Liver (tissue), 9 donors: Measurements from ENCODE around the gene PNMA8C. TPM values are rescaled to one million over a fixed set of nuclear protein-coding genes. Genes with fewer than 3 reads are reported as not detected.

ENCODE experiments used
- DNase-seq: peaks from one replicate; pipeline ENCODE4 v3.0.0-alpha.2; 2017; ENCODE audit warnings: low spot score
- H3K27ac ChIP-seq, 2 donors: one replicate each; pipeline ENCODE4 v1.7.0; 2013; ENCODE audit warnings: inconsistent platforms in 2 of 2, low read length in 2 of 2, control low read depth in 1 of 2, low read depth in 1 of 2, mild to moderate bottlenecking in 1 of 2
- H3K27me3 ChIP-seq, 4 donors: one replicate each; pipeline versions ENCODE4 v1.6.1 to v1.7.0; 2013; ENCODE audit warnings: low read length in 3 of 4, inconsistent platforms in 1 of 4, mild to moderate bottlenecking in 1 of 4, moderate library complexity in 1 of 4; ENCODE audit not compliant: control insufficient read depth in 4 of 4, insufficient read depth in 4 of 4
- H3K36me3 ChIP-seq, 4 donors: one replicate each; pipeline versions ENCODE4 v1.6.1 to v1.7.0; 2013; ENCODE audit warnings: low read length in 3 of 4, mild to moderate bottlenecking in 3 of 4, low read depth in 1 of 4, moderate library complexity in 1 of 4; ENCODE audit not compliant: control insufficient read depth in 4 of 4, insufficient read depth in 3 of 4
- H3K4me1 ChIP-seq, 4 donors: one replicate each; pipeline versions ENCODE4 v1.6.1 to v1.7.0; 2013; ENCODE audit warnings: low read length in 3 of 4, mild to moderate bottlenecking in 3 of 4, moderate library complexity in 1 of 4; ENCODE audit not compliant: control insufficient read depth in 4 of 4, insufficient read depth in 4 of 4
- H3K4me3 ChIP-seq, 3 donors: one replicate each; pipeline versions ENCODE4 v1.6.1 to v1.7.0; 2013; ENCODE audit warnings: low read length in 3 of 3, control low read depth in 1 of 3, low read depth in 1 of 3, mild to moderate bottlenecking in 1 of 3
- H3K9ac ChIP-seq, 2 donors: one replicate each; pipeline ENCODE4 v1.7.0; 2013; ENCODE audit warnings: low read length in 2 of 2, mild to moderate bottlenecking in 2 of 2, moderate library complexity in 2 of 2, control low read depth in 1 of 2, low read depth in 1 of 2
- H3K9me3 ChIP-seq, 4 donors: one replicate each; pipeline versions ENCODE4 v1.6.1 to v1.7.0; 2013; ENCODE audit warnings: low read length in 3 of 4; ENCODE audit not compliant: control insufficient read depth in 4 of 4
- CTCF ChIP-seq: fragments of 150-350 bp; IDR thresholded peaks from 2 replicates; pipeline ENCODE4 v1.5.1; 2017; ENCODE audit warnings: improper control_type of control experiment, low read depth, low read length; ENCODE audit not compliant: missing input control
- EGR1 ChIP-seq, 2 donors: IDR thresholded peaks; 2 replicates each; pipeline ENCODE4 v1.6.1; 2016 to 2018; ENCODE audit warnings: antibody characterized with exemption in 2 of 2, low read depth in 2 of 2
- FOXA2 ChIP-seq: IDR thresholded peaks from 2 replicates; pipeline ENCODE4 v1.6.1; 2016; ENCODE audit warnings: antibody characterized with exemption
- HNF4A ChIP-seq, 2 donors: conservative IDR thresholded peaks; 2 replicates each; pipeline ENCODE4 v1.6.1; 2016; ENCODE audit warnings: antibody characterized with exemption in 2 of 2, mild to moderate bottlenecking in 2 of 2
- HNF4G ChIP-seq: IDR thresholded peaks from 2 replicates; pipeline ENCODE4 v1.6.1; 2016; ENCODE audit warnings: antibody characterized with exemption
- JUND ChIP-seq, 2 donors: IDR thresholded peaks; 2 replicates each; pipeline ENCODE4 v1.6.1; 2016; ENCODE audit warnings: antibody characterized with exemption in 2 of 2
- NR2F2 ChIP-seq: IDR thresholded peaks from 2 replicates; pipeline ENCODE4 v1.6.1; 2016; ENCODE audit warnings: antibody characterized with exemption
- RXRA ChIP-seq, 2 donors: IDR thresholded peaks; 2 replicates each; pipeline ENCODE4 v1.6.1; 2017 to 2018; ENCODE audit warnings: antibody characterized with exemption in 2 of 2, mild to moderate bottlenecking in 1 of 2
- SP1 ChIP-seq: IDR thresholded peaks from 2 replicates; pipeline ENCODE4 v1.6.1; 2018; ENCODE audit warnings: antibody characterized with exemption, mild to moderate bottlenecking
- TAF1 ChIP-seq: conservative IDR thresholded peaks from 2 replicates; pipeline ENCODE4 v1.6.1; 2016; ENCODE audit warnings: antibody characterized with exemption, mild to moderate bottlenecking
- YY1 ChIP-seq: IDR thresholded peaks from 2 replicates; pipeline ENCODE4 v1.6.1; 2016; ENCODE audit warnings: antibody characterized with exemption, mild to moderate bottlenecking
- ZBTB33 ChIP-seq: IDR thresholded peaks from 2 replicates; pipeline ENCODE4 v1.6.1; 2016; ENCODE audit warnings: antibody characterized with exemption
- WGBS: extraction: QIAGEN DNeasy Blood & Tissue Kit; methylation state at CpG from one replicate; pipeline ENCODE4 v1.1.7; 2013; 5-methylcytosine and 5-hydroxymethylcytosine counted together
- polyA plus RNA-seq, 2 donors: library from polyadenylated mRNA; stranded (reverse) in 1 of 2; unstranded in 1 of 2; fragments of 200-250 nt in 1 of 2; fragments of >200 nt in 1 of 2; fragmentation: Nextera tagmentation in 1 of 2; extraction: Ambion mirVana in 1 of 2; gene quantifications; one replicate each; pipeline versions ENCODE4 v1.2.1 to v1.2.3, GENCODE V29; 2013 to 2015
- total RNA-seq, 2 donors: library from RNA; depleted of rRNA; stranded (reverse); fragments of >200 nt; gene quantifications; one replicate each; pipeline ENCODE4 v1.2.3, GENCODE V29; 2014
- TF ChIP-seq, protein P1 (sequence below): IDR thresholded peaks from 2 replicates; pipeline ENCODE4 v1.6.1; 2016; ENCODE audit warnings: antibody characterized with exemption
- TF ChIP-seq, protein P2 (sequence below): IDR thresholded peaks from 2 replicates; pipeline ENCODE4 v1.6.1; 2016; ENCODE audit warnings: antibody characterized with exemption
- donor health status: healthy.
- donor health status: healthy.
- donor health status: healthy.
- donor health status: healthy.
- donor health status: healthy.

The PNMA8C gene
- total and polyA plus RNA-seq, 4 donors = under 0.01 TPM; not detected in 3

- H3K36me3 ChIP-seq = peaks cover 0 to 43% (median 19%) of the 10 kb centered on the region in 4 donors
Measured at GRCh38 chr19:46390121-46390858, 38.4 kb downstream of the PNMA8C start.

GRCh38 chr19:46388311-46389095 lies 40.2 kb downstream of the PNMA8C start:
- 94% methylated on average over 25 of the region's 25 CpGs for WGBS

More at GRCh38 chr19:46390121-46390858, 38.4 kb downstream of the PNMA8C start:
- H3K4me1 ChIP-seq = peaks cover 0 to 5% (median 3%) of the 10 kb centered on the region in 4 donors
- no peaks in the 10 kb centered on the region for H3K27me3 ChIP-seq
- H3K27ac ChIP-seq = no peak overlapping the region
- DNase-seq = no peak
- H3K9me3 ChIP-seq = no peaks in the 10 kb centered on the region
- no peak for TF ChIP-seq SP1
- TF ChIP-seq TAF1 = no peak
- TF ChIP-seq HNF4G = no peak
- TF ChIP-seq EGR1 (IDR thresholded peaks at IDR 0.05; ENCODE audit: low read depth in 2 of 2) = no peak
- TF ChIP-seq NR2F2 = no peak
- no peak for TF ChIP-seq YY1
- TF ChIP-seq JUND (IDR thresholded peaks at IDR 0.05) = no peak
- TF ChIP-seq, protein P1, sequence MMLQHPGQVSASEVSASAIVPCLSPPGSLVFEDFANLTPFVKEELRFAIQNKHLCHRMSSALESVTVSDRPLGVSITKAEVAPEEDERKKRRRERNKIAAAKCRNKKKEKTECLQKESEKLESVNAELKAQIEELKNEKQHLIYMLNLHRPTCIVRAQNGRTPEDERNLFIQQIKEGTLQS = no peak
- TF ChIP-seq FOXA2 = no peak
- no peak for TF ChIP-seq RXRA (IDR thresholded peaks at IDR 0.05)
- no peak for TF ChIP-seq CTCF
- TF ChIP-seq, protein P2, sequence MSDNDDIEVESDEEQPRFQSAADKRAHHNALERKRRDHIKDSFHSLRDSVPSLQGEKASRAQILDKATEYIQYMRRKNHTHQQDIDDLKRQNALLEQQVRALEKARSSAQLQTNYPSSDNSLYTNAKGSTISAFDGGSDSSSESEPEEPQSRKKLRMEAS = no peak
- no peak for TF ChIP-seq ZBTB33
- H3K4me3 ChIP-seq = no peak overlapping the region
- WGBS = 96% methylated on average over 16 of the region's 16 CpGs
- H3K9ac ChIP-seq = no peak overlapping the region

More at GRCh38 chr19:46388311-46389095, 40.2 kb downstream of the PNMA8C start:
- DNase-seq = no peak
- Histone ChIP-seq H3K9me3 (no peaks in the 10 kb centered on the region), H3K9ac (no peak overlapping the region), H3K4me1 (peaks cover 0 to 5% (median 3%) of the 10 kb centered on the region in 4 donors), H3K27me3 (no peaks in the 10 kb centered on the region), H3K27ac (no peak overlapping the region), H3K36me3 (peaks cover 8 to 50% (median 21%) of the 10 kb centered on the region in 4 donors), H3K4me3 (no peak overlapping the region)
- TF ChIP-seq FOXA2 = no peak
- TF ChIP-seq, protein P1 = no peak
- no peak for TF ChIP-seq HNF4A (conservative IDR thresholded peaks at IDR 0.05)
- no peak for TF ChIP-seq TAF1
- no peak for TF ChIP-seq ZBTB33
